GM12865 (cell line): ENCODE results near the gene CDRT4.

Experiments used
- DNase-seq: peaks from one replicate; pipeline ENCODE4 v3.0.0; 2010; ENCODE audit warnings: low read depth
- H3K4me3 ChIP-seq: 2 replicates; pipeline ENCODE4 v1.5.1; 2011; ENCODE audit warnings: mild to moderate bottlenecking, low read depth, low read length, control low read depth
- TF ChIP-seq, protein P1 (sequence below): IDR thresholded peaks from 2 replicates; pipeline ENCODE4 v1.5.1; 2011; ENCODE audit warnings: low read length, control low read depth, low read depth, inconsistent platforms; ENCODE audit not compliant: insufficient read depth; ENCODE audit errors: missing control alignments

The CDRT4 gene

DNA sequence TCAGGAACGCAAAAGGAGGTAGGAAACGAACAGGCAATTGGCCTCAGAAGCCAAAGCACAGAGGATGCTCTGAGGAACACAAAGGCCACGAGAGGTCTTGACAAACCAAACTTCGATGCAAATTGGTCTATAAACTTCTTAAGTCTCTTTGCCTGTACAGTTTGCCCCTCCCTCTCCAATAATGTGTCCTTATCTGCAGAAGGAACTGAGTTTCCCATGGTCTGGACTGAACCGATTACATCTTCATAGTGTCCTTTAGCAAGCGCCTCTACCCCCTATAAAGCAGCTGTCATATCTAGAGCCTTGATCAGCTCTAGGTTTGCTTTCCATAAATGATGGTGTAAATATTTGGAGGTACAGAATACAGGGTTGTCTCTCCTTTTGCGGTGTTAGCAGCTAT lies 3.1 kb upstream of the CDRT4 start:
- TF ChIP-seq, protein P1, sequence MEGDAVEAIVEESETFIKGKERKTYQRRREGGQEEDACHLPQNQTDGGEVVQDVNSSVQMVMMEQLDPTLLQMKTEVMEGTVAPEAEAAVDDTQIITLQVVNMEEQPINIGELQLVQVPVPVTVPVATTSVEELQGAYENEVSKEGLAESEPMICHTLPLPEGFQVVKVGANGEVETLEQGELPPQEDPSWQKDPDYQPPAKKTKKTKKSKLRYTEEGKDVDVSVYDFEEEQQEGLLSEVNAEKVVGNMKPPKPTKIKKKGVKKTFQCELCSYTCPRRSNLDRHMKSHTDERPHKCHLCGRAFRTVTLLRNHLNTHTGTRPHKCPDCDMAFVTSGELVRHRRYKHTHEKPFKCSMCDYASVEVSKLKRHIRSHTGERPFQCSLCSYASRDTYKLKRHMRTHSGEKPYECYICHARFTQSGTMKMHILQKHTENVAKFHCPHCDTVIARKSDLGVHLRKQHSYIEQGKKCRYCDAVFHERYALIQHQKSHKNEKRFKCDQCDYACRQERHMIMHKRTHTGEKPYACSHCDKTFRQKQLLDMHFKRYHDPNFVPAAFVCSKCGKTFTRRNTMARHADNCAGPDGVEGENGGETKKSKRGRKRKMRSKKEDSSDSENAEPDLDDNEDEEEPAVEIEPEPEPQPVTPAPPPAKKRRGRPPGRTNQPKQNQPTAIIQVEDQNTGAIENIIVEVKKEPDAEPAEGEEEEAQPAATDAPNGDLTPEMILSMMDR: no peak
- no peak for DNase-seq
- H3K4me3 ChIP-seq: no peak overlapping the region

DNA sequence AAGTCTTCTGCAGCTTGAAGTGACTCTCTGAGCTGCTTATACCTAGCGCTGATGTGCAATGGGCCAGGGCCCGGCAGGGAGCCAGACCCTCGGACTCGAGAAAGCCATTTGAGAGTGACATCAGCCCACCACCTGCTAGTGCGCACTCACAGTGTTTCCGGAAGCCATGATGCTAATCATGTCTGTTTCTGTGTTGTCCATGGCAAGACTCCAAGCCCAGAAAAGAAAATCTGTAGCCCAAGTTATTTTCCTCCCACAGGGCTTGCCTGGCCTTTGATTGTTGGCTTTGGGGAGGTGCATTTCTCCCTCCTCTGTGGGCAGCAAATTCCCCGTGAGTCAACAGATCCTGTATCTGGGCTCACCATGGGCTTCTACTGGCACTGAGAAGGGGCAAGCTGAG lies 1.8 kb upstream of the CDRT4 start:
- H3K4me3 ChIP-seq: no peak overlapping the region
- TF ChIP-seq, protein P1: no peak
- no peak for DNase-seq

GRCh38 chr17:15468126-15468525 lies 705 bp upstream of the CDRT4 start:
- DNase-seq: no peak
- H3K4me3 ChIP-seq: no peak overlapping the region
- TF ChIP-seq, protein P1: no peak

GRCh38 chr17:15466131-15466530 lies 1.3 kb downstream of the CDRT4 start:
- TF ChIP-seq, protein P1: no peak
- no peak for DNase-seq
- H3K4me3 ChIP-seq: no peak overlapping the region

DNA sequence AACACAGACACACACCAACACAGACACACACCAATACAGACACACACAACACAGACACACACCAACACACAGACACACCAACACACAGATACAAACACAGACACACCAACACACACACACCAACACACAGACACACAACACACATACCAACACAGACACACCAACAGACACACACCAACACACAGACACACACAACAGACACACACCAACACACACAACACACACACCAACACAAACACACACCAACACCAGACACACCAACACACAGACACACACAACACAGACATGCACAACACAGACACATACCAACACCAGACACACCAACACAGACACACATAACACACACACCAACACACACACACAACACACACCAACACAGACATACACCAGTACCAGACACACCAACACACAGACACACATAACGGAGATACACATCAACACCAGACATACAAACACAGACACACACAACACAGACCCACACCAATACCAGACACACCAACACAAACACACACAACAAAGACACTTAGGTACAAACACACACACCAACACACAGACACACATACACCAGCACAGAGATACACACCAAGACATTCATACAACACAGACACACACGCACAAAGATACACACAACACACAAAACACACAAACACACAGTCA lies 2.2 kb downstream of the CDRT4 start:
- no peak for DNase-seq
- H3K4me3 ChIP-seq: no peak overlapping the region
- TF ChIP-seq, protein P1: no peak

DNA sequence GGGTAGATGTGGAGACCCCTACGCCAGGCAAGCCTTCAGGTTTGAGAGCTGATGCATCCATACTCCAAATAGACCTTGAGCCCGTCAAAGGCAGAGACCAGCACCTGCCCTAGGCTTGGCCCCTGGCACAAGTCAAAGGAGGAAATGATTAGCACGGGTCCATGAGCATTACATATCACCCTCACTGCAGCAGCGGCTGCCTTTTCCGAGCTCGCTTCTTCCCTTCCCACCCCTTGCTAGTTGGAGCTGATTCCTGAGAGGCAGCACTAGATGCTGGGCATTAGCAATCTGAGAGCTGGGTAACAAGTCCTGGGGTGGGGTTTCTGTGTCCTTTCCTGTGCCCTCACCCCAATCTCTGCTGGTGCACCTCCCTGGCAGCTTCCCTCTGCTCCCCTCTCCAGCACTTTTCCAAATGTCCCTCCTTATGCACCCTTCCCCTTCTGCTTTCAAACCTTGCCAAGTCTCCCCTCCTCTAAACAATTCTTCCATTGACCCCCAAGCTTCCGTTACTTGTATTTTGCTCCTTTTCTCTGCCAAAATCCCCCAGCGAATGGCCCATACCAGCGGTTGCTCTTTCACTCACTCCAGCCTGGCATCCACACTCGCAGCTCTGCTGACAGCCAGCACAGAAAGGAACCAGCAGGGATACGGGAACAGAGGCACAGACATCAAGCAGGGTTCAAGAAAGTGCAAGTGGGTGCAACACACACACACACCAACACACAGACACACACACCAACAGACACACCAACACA lies 3.0 kb downstream of the CDRT4 start:
- DNase-seq: no peak
- TF ChIP-seq, protein P1: no peak
- no peak overlapping the region for H3K4me3 ChIP-seq
